Neutrophil (primary cell): ENCODE data around the gene L3HYPDH.
"Not testable (repeated sequence)": the region's sequence is repeated elsewhere in the genome, so short reads cannot be mapped to it uniquely, and the experiment has no call there.

ENCODE experiments used
- H3K27ac ChIP-seq: fragments of 200-600 bp; sonication (generic); 2 replicates; pipeline ENCODE4 v1.5.1; 2016; ENCODE audit warnings: mild to moderate bottlenecking, moderate library complexity
- H3K27me3 ChIP-seq: fragments of 200-600 bp; sonication (generic); 2 replicates; pipeline ENCODE4 v1.6.0; 2016; ENCODE audit warnings: mild to moderate bottlenecking
- H3K36me3 ChIP-seq: fragments of 200-600 bp; sonication (generic); 2 replicates; pipeline ENCODE4 v1.5.1; 2017
- H3K4me1 ChIP-seq, 2 experiments: fragments of 200-600 bp in 1 of 2; sonication (generic) in 1 of 2; 1 replicate in 1 of 2; 2 replicates in 1 of 2; pipeline versions ENCODE4 v1.5.1 to v1.6.1; 2013 to 2016; ENCODE audit warnings: low read depth in 1 of 2, low read length in 1 of 2, mild to moderate bottlenecking in 1 of 2, moderate library complexity in 1 of 2; ENCODE audit not compliant: control insufficient read depth in 1 of 2, insufficient read depth in 1 of 2
- H3K4me3 ChIP-seq, 2 experiments: fragments of 200-600 bp in 1 of 2; sonication (generic) in 1 of 2; 1 replicate in 1 of 2; 2 replicates in 1 of 2; pipeline ENCODE4 v1.5.1; 2013 to 2016; ENCODE audit warnings: low read depth in 1 of 2, low read length in 1 of 2, mild to moderate bottlenecking in 1 of 2, moderate library complexity in 1 of 2
- H3K9me3 ChIP-seq: fragments of 200-600 bp; sonication (generic); 2 replicates; pipeline ENCODE4 v1.5.1; 2016
- TF ChIP-seq, protein P1 (sequence below): fragments of 200-600 bp; sonication (generic); IDR thresholded peaks from 2 replicates; pipeline ENCODE4 v1.5.1; 2016; ENCODE audit warnings: antibody characterized with exemption

Gene L3HYPDH

DNA sequence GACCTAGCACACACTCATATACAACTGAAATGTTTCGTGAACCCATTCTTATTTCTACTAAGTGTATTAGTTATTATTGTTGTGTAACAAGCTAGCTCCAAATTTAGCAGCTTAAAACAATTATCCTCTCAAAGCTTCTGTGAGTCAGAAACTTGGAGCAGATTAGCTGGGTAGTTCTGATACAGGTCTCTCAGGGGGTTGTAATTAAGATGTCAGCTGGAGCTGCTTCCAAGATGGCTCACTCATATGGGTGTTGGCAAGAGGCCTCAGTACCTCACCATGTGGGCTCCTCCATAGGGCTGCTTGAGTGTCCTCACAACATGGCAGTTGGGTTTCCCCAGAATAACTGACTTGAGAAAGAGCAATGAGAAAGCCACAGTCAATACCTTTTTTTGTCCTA, 28.8 kb downstream of the L3HYPDH start:
- Histone ChIP-seq H3K36me3 (no peaks in the 10 kb centered on the region), H3K27ac (no peak overlapping the region), H3K9me3 (no peaks in the 10 kb centered on the region), H3K4me1 (no peaks in the 10 kb centered on the region), H3K27me3 (no peaks in the 10 kb centered on the region), H3K4me3 (no peak overlapping the region)
- TF ChIP-seq, protein P1, sequence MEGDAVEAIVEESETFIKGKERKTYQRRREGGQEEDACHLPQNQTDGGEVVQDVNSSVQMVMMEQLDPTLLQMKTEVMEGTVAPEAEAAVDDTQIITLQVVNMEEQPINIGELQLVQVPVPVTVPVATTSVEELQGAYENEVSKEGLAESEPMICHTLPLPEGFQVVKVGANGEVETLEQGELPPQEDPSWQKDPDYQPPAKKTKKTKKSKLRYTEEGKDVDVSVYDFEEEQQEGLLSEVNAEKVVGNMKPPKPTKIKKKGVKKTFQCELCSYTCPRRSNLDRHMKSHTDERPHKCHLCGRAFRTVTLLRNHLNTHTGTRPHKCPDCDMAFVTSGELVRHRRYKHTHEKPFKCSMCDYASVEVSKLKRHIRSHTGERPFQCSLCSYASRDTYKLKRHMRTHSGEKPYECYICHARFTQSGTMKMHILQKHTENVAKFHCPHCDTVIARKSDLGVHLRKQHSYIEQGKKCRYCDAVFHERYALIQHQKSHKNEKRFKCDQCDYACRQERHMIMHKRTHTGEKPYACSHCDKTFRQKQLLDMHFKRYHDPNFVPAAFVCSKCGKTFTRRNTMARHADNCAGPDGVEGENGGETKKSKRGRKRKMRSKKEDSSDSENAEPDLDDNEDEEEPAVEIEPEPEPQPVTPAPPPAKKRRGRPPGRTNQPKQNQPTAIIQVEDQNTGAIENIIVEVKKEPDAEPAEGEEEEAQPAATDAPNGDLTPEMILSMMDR = no peak

DNA sequence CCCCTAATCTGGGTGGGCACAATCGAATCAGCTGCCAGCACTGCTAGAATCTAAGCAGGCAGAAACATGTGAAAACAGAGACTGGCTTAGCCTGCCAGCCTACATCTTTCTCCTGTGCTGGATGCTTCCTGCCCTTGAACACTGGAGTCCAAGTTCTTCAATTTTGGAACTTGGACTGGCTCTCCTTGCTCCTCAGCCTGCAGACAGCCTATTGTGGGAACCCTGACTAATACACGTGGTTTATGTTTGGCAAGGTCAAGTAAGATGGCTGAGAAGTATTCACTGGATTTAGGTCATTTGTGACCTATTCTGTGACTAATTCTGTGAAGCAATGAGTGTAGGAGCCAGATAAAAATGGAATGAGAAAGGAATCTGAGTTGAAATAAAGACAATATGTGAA, 30.1 kb downstream of the L3HYPDH start:
- Histone ChIP-seq H3K27ac (no peak overlapping the region), H3K4me1 (no peaks in the 10 kb centered on the region)

DNA sequence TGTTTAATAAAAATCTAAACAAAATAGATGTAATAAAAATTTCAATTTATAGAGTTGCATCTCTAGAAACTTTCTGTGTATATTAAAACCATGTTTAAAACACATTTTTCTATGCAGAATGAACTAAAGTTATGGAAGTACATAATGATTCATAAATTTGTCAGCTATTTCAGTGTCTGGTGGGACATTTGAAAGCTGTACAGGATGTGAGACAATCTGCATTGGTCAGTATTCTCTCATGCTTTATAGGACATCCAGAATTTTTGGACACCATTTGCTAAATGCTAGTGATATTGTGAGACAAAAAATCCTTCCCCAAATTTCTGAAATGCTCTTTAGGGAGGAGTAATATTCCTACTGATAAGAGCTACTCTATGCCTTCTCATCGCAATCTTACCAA, 32.4 kb downstream of the L3HYPDH start:
- H3K27ac ChIP-seq = no peak overlapping the region
- H3K9me3 ChIP-seq = no peaks in the 10 kb centered on the region
- no peaks in the 10 kb centered on the region for H3K36me3 ChIP-seq
- TF ChIP-seq, protein P1 = no peak
- H3K27me3 ChIP-seq = no peaks in the 10 kb centered on the region
- no peaks in the 10 kb centered on the region for H3K4me1 ChIP-seq
- no peak overlapping the region for H3K4me3 ChIP-seq

More for the DNA sequence above, 30.1 kb downstream of the L3HYPDH start:
- Histone ChIP-seq H3K4me3 (no peak overlapping the region), H3K36me3 (no peaks in the 10 kb centered on the region), H3K9me3 (no peaks in the 10 kb centered on the region), H3K27me3 (no peaks in the 10 kb centered on the region)
- TF ChIP-seq, protein P1 = no peak

DNA sequence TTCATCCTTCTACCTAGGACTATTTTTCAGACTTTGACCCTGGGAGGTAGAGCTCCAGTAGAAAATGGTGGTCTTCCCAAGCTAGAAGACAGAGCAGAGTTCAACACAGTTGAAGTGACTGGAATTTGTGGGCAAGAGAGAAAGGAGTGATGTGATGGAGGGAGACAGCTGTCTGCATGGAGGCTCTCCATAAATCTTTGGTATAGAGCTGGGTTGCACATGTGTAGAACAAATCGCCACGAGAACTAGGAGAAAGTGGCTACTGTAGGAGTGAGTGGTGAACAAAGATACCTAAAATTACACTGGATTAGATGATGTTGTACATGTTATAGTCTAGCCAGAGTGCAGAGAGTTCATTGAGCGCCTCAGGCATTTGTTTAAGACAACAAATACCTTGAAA, 33.5 kb downstream of the L3HYPDH start:
- H3K4me3 ChIP-seq = no peak overlapping the region
- TF ChIP-seq, protein P1 = no peak

DNA sequence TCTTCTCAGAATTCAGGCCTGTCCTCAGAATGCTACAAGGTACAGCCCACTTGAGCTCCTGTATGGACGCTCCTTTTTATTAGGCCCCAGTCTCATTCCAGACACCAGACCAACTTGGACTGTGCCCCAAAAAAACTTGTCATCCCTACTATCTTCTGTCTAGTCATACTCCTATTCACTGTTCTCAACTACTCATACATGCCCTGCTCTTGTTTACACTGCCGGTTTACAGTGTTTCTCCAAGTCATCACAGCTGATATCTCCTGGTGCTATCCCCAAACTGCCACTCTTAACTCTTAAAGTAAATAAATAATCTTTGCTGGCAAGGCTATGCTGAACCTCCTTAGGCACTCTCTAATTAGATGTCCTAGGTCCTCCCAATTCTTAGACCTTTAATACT, 35.5 kb downstream of the L3HYPDH start:
- not testable (repeated sequence) for H3K27ac ChIP-seq

More for the DNA sequence above, 33.5 kb downstream of the L3HYPDH start:
- Histone ChIP-seq H3K27me3 (no peaks in the 10 kb centered on the region), H3K27ac (no peak overlapping the region), H3K4me1 (no peaks in the 10 kb centered on the region), H3K36me3 (no peaks in the 10 kb centered on the region), H3K9me3 (no peaks in the 10 kb centered on the region)

DNA sequence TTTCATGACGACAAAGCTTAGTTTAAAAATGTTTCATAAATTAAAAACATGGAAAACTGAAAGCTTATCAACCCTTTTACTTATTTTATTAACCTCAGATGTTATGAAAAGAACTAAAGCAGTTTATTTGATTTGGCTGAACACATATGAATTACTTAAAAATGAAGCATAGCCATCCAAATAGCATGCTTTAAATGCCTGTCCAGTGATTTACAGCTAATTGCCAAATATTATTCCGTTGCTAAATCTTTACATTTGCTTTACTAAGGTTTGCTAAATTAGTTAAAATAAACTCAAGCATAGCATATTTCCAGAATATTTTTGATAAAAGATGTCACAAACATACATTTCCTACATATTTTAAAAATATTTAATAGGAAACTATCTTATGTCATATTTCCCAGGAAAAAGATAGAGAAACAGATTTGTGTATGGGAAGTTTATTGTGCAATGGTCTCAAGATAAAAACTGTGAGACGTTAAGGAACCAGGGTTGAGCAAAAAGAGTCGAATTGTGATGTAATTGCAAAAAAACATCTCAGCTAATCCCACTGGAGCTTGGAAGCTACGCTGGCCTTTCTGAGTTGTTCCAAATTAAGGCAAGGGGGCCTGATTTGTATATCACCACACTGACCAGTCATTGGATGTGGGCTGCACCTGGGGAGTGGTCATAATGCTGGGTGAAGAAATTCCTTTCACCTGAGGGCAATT, 44.8 kb downstream of the L3HYPDH start:
- no peak overlapping the region for H3K4me3 ChIP-seq
- TF ChIP-seq, protein P1 = no peak
- no peaks in the 10 kb centered on the region for H3K4me1 ChIP-seq
- no peak overlapping the region for H3K27ac ChIP-seq
- no peaks in the 10 kb centered on the region for H3K9me3 ChIP-seq
- no peaks in the 10 kb centered on the region for H3K36me3 ChIP-seq
- no peaks in the 10 kb centered on the region for H3K27me3 ChIP-seq

More for the DNA sequence above, 35.5 kb downstream of the L3HYPDH start:
- not testable (repeated sequence) for H3K9me3 ChIP-seq, H3K4me3 ChIP-seq, H3K4me1 ChIP-seq, H3K27me3 ChIP-seq, H3K36me3 ChIP-seq
